WI38 (cell line): ENCODE measurements around the gene RNF212.
"Not testable (repeated sequence)": the region's sequence is repeated elsewhere in the genome, so short reads cannot be mapped to it uniquely, and the experiment has no call there.

Experiments
- H3K4me3 ChIP-seq: 2 replicates; pipeline ENCODE4 v1.5.1; 2011; ENCODE audit warnings: low read depth, mild to moderate bottlenecking, control low read depth, low read length
- CTCF ChIP-seq: IDR thresholded peaks from 2 replicates; pipeline ENCODE4 v1.5.1; 2012; ENCODE audit warnings: low read depth, mild to moderate bottlenecking, control low read depth, low read length

Gene RNF212

GRCh38 chr4:1056671-1057402 is 56.5 kb downstream of the RNF212 start:
- no peak overlapping the region for H3K4me3 ChIP-seq
- no peak for TF ChIP-seq CTCF

- no peak for TF ChIP-seq CTCF
Measured at GRCh38 chr4:1055721-1056590, 57.4 kb downstream of the RNF212 start.

GRCh38 chr4:1055243-1055701 is 58.1 kb downstream of the RNF212 start:
- not testable (repeated sequence) for H3K4me3 ChIP-seq

More at GRCh38 chr4:1055721-1056590, 57.4 kb downstream of the RNF212 start:
- H3K4me3 ChIP-seq, result no peak overlapping the region

GRCh38 chr4:1054696-1055242 is 58.6 kb downstream of the RNF212 start:
- not testable (repeated sequence) for H3K4me3 ChIP-seq

GRCh38 chr4:1053891-1054290 is 59.5 kb downstream of the RNF212 start:
- H3K4me3 ChIP-seq, result not testable (repeated sequence)

- TF ChIP-seq CTCF, result no peak
- H3K4me3 ChIP-seq, result no peak overlapping the region
Measured at GRCh38 chr4:1053080-1053661, 60.2 kb downstream of the RNF212 start.

GRCh38 chr4:1052231-1052671 is 61.1 kb downstream of the RNF212 start:
- no peak for TF ChIP-seq CTCF
- no peak overlapping the region for H3K4me3 ChIP-seq

GRCh38 chr4:1051472-1051871 is 61.9 kb downstream of the RNF212 start:
- no peak overlapping the region for H3K4me3 ChIP-seq
- TF ChIP-seq CTCF, result no peak
